ENCODE data around the gene GIMAP1. TPM values are rescaled to one million over a fixed set of nuclear protein-coding genes. Genes with fewer than 3 reads are reported as not detected.

Gene GIMAP1
- total RNA-seq, 1 donor from 2014 or later = not detected

DNA sequence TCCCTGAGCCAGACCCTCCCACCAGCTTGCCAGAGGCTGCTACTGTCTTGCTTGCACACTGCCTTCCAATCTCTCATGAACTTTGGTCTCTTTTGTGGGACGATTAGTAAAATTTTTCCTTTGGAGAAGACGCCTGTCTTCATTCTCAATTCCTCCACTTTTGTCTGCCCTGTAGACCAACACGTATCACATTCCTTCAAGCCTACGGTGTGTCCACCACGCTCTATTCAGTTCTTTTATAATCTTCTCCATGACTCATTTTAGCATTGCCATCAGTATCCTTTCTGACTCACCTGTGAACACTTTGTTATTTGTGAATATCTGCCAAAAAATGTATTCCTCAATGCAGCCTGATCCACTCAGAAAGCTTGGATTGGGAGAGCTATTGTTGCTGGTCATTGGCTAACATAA, 22.2 kb downstream of the GIMAP1 start:
- no peak overlapping the region for H3K27ac Mint-ChIP-seq
- peaks cover 95% of the 10 kb centered on the region for H3K27me3 Mint-ChIP-seq
- TF ChIP-seq, protein P1, sequence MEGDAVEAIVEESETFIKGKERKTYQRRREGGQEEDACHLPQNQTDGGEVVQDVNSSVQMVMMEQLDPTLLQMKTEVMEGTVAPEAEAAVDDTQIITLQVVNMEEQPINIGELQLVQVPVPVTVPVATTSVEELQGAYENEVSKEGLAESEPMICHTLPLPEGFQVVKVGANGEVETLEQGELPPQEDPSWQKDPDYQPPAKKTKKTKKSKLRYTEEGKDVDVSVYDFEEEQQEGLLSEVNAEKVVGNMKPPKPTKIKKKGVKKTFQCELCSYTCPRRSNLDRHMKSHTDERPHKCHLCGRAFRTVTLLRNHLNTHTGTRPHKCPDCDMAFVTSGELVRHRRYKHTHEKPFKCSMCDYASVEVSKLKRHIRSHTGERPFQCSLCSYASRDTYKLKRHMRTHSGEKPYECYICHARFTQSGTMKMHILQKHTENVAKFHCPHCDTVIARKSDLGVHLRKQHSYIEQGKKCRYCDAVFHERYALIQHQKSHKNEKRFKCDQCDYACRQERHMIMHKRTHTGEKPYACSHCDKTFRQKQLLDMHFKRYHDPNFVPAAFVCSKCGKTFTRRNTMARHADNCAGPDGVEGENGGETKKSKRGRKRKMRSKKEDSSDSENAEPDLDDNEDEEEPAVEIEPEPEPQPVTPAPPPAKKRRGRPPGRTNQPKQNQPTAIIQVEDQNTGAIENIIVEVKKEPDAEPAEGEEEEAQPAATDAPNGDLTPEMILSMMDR (IDR thresholded peaks at IDR 0.05; ENCODE audit: unreplicated experiment) = no peak
- H3K4me3 Mint-ChIP-seq (ENCODE audit: low read depth) = no peak overlapping the region
- no peaks in the 10 kb centered on the region for H3K36me3 Mint-ChIP-seq (ENCODE audit: insufficient read depth)
- no peaks in the 10 kb centered on the region for H3K4me1 Mint-ChIP-seq (ENCODE audit: low read depth)
- no peak for DNase-seq (ENCODE audit: low spot score, unreplicated experiment)
- no peaks in the 10 kb centered on the region for H3K9me3 Mint-ChIP-seq (ENCODE audit: low read depth)

DNA sequence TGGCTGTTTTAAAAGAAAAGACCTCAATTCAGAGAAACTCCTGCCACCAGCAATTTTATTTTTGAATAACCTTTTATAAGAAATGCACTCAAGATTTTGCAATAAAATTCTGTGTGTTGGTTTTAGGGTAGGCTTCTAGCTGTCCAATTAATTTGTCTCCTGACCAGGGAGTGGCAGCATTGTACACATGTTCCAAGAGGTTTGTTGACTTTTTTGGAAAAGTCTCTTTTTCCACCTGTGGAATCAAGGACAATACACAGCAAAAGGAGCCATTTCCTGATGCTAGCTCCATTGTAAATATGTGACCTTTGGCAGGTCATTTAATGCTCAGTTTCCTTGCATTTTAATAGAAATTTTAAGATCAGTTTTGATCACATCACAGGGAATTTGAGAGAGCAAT, 22.6 kb downstream of the GIMAP1 start:
- H3K36me3 Mint-ChIP-seq (ENCODE audit: insufficient read depth) = no peaks in the 10 kb centered on the region
- H3K4me1 Mint-ChIP-seq (ENCODE audit: low read depth) = no peaks in the 10 kb centered on the region
- no peak overlapping the region for H3K4me3 Mint-ChIP-seq (ENCODE audit: low read depth)
- no peak for DNase-seq (ENCODE audit: low spot score, unreplicated experiment)
- H3K27ac Mint-ChIP-seq = no peak overlapping the region
- TF ChIP-seq, protein P1 (IDR thresholded peaks at IDR 0.05; ENCODE audit: unreplicated experiment) = no peak
- peaks cover 95% of the 10 kb centered on the region for H3K27me3 Mint-ChIP-seq
- H3K9me3 Mint-ChIP-seq (ENCODE audit: low read depth) = no peaks in the 10 kb centered on the region

DNA sequence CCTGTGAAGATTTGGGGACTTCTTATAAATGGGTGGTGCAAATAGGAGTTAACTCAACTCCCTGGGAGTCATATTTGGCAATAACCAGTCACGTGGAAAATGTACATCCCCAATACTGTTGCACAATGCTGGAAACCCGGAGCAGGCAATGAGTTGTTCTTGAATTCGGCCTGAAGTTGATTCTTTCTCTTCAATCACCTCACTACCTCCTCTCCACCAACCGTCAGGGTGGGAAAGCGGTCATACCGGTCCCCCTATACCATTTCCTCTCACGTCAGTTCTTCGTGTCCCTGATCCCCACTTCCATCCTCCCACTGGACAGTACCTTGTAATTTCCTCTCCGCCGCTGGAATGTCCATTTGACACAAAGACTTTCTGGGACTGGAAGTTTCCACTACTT, 23.6 kb downstream of the GIMAP1 start:
- TF ChIP-seq, protein P1 (IDR thresholded peaks at IDR 0.05; ENCODE audit: unreplicated experiment) = no peak
- DNase-seq (ENCODE audit: low spot score, unreplicated experiment) = no peak
- no peaks in the 10 kb centered on the region for H3K36me3 Mint-ChIP-seq (ENCODE audit: insufficient read depth)
- H3K4me3 Mint-ChIP-seq (ENCODE audit: low read depth) = no peak overlapping the region
- H3K4me1 Mint-ChIP-seq (ENCODE audit: low read depth) = no peaks in the 10 kb centered on the region
- H3K27me3 Mint-ChIP-seq = peaks cover 94% of the 10 kb centered on the region
- H3K9me3 Mint-ChIP-seq (ENCODE audit: low read depth) = no peaks in the 10 kb centered on the region
- H3K27ac Mint-ChIP-seq = no peak overlapping the region

DNA sequence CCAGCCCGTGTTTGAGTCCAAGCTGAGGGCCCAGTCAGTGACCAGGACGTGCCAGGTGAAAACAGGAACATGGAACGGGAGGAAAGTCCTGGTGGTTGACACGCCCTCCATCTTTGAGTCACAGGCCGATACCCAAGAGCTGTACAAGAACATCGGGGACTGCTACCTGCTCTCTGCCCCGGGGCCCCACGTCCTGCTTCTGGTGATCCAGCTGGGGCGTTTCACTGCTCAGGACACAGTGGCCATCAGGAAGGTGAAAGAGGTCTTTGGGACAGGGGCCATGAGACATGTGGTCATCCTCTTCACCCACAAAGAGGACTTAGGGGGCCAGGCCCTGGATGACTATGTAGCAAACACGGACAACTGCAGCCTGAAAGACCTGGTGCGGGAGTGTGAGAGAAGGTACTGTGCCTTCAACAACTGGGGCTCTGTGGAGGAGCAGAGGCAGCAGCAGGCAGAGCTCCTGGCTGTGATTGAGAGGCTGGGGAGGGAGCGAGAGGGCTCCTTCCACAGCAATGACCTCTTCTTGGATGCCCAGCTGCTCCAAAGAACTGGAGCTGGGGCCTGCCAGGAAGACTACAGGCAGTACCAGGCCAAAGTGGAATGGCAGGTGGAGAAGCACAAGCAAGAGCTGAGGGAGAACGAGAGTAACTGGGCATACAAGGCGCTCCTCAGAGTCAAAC, 26.0 kb downstream of the GIMAP1 start:
- Mint-ChIP-seq H3K9me3 (ENCODE audit: low read depth) (no peaks in the 10 kb centered on the region), H3K4me1 (ENCODE audit: low read depth) (no peaks in the 10 kb centered on the region), H3K36me3 (ENCODE audit: insufficient read depth) (no peaks in the 10 kb centered on the region), H3K27ac (no peak overlapping the region), H3K27me3 (peaks cover 89% of the 10 kb centered on the region), H3K4me3 (ENCODE audit: low read depth) (no peak overlapping the region)
- DNase-seq (ENCODE audit: low spot score, unreplicated experiment) = no peak
- TF ChIP-seq, protein P1 (IDR thresholded peaks at IDR 0.05; ENCODE audit: unreplicated experiment) = no peak

DNA sequence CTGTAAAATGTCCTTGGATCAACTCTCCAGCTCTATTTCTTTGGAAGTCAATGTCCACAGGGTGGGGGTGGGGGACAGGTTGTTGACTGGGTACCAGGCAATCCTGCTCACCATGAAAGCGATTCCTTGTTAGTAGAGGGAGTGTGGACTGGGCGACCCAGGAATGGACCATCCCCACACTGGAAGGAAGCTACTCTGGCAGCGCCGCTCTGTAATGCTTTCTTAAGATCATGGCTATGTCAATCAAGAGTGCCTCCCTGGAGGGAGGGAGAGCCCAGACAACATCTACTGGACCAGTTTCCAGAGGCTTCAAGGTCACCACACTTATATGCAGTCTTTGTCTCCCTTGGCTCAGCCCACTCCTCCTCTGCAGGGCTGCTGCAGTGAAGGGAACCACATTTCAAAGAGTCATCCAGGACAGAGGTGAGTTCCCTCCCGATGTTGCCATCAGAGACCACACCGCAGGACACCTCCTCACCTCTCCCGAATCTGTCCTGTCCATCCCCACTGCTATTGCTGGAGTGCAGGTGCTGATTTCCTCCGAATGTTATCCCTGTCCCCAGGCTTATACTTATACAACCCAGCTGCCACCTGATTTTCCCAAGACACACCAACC, 27.7 kb downstream of the GIMAP1 start:
- no peaks in the 10 kb centered on the region for H3K4me1 Mint-ChIP-seq (ENCODE audit: low read depth)
- TF ChIP-seq, protein P1 (IDR thresholded peaks at IDR 0.05; ENCODE audit: unreplicated experiment) = no peak
- H3K4me3 Mint-ChIP-seq (ENCODE audit: low read depth) = no peak overlapping the region
- no peak overlapping the region for H3K27ac Mint-ChIP-seq
- H3K9me3 Mint-ChIP-seq (ENCODE audit: low read depth) = no peaks in the 10 kb centered on the region
- peaks cover 89% of the 10 kb centered on the region for H3K27me3 Mint-ChIP-seq
- H3K36me3 Mint-ChIP-seq (ENCODE audit: insufficient read depth) = no peaks in the 10 kb centered on the region
- DNase-seq (ENCODE audit: low spot score, unreplicated experiment) = no peak
